ENCODE measurements around the gene FZD4.

DNA sequence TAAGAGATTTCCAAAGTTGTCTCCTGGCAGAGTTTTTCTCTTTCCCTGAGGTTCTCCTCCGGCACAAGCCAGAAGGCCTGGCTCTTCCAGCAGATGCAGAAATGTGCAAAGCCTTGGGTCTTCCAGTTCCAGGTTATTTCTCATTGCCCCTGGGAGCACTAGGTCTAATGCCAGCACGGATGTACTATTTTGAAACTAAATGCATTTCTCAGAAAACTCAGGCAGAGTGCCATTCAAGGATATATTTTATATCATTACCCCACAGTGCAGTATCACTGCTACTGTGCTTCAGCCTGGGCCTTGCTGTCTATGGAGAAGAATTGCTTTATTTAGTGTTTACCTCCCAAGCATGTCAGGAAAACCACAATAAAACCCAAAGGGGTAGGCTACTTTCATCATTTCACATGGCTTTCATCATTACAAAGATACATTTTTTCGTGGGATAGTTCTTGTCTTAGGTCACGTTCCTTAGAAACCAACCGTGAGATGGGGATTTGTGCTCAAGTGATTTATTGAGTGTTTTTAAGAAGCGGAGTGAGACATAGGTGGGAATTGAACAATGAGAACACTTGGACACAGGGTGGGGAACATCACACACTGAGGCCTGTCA lies 22.4 kb upstream of the FZD4 start:
- TF ChIP-seq, protein P1, sequence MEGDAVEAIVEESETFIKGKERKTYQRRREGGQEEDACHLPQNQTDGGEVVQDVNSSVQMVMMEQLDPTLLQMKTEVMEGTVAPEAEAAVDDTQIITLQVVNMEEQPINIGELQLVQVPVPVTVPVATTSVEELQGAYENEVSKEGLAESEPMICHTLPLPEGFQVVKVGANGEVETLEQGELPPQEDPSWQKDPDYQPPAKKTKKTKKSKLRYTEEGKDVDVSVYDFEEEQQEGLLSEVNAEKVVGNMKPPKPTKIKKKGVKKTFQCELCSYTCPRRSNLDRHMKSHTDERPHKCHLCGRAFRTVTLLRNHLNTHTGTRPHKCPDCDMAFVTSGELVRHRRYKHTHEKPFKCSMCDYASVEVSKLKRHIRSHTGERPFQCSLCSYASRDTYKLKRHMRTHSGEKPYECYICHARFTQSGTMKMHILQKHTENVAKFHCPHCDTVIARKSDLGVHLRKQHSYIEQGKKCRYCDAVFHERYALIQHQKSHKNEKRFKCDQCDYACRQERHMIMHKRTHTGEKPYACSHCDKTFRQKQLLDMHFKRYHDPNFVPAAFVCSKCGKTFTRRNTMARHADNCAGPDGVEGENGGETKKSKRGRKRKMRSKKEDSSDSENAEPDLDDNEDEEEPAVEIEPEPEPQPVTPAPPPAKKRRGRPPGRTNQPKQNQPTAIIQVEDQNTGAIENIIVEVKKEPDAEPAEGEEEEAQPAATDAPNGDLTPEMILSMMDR (IDR thresholded peaks at IDR 0.05) = no peak
- TF ChIP-seq POLR2A (IDR thresholded peaks at IDR 0.05) = no peak
